Kasumi-1 (cell line): Measurements from ENCODE around the gene CEACAM5.
"Not testable (repeated sequence)": the region's sequence is repeated elsewhere in the genome, so short reads cannot be mapped to it uniquely, and the experiment has no call there.

Experiments
- DNase-seq, 2 experiments: peaks; one replicate each; lab custom pipeline; 2025; lab: John Stamatoyannopoulos, UW

CEACAM5 gene

GRCh38 chr19:41740415-41741243 lies 32.2 kb downstream of the CEACAM5 start:
- no peak for DNase-seq

DNA sequence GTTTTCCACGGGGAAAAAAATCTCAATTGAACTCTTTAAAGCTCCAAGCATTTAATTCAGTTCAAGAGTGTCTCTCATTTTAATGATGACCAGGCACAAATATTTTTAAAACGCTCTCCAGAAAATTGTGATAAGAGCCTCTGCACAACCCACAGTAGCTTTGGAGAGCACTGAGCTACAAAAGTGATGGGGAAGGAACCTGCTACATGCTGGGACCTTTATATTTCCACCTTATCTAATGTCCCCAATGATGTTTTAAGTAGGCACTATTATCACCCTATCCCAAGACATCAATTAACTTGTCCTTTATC lies 32.8 kb downstream of the CEACAM5 start:
- no peak for DNase-seq

- no peak for DNase-seq
These were observed 36.4 kb downstream of the CEACAM5 start for GRCh38 chr19:41744850-41745249.

DNA sequence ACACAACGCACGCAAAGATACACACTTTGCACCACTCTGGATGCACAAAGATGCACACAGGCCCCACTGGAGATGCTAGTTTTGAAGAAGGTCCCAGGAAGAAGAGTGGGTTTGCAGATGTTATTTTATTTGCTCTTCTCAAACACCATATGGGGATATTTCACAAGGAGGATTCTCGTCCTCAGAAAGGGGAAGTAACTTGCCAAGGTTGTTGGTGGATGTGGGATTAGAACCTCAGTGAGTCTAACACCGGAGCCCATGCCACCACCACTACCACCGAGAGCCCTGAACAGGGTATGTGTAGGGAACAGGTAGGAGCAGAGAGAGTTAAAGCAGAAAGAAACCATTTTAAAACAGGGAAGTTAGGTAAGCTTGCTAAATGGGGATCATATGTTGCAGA lies 37.3 kb downstream of the CEACAM5 start:
- DNase-seq: peak; percentile 42 to 52

- DNase-seq: peak; percentile 76 to 87
These were observed 38.3 kb downstream of the CEACAM5 start for GRCh38 chr19:41746593-41747227.

GRCh38 chr19:41748012-41748411 lies 39.6 kb downstream of the CEACAM5 start:
- no peak for DNase-seq

GRCh38 chr19:41750248-41751134 lies 42.1 kb downstream of the CEACAM5 start:
- not testable (repeated sequence) for DNase-seq

GRCh38 chr19:41753159-41753558 lies 44.7 kb downstream of the CEACAM5 start:
- peak; percentile 45 to 67 for DNase-seq

DNA sequence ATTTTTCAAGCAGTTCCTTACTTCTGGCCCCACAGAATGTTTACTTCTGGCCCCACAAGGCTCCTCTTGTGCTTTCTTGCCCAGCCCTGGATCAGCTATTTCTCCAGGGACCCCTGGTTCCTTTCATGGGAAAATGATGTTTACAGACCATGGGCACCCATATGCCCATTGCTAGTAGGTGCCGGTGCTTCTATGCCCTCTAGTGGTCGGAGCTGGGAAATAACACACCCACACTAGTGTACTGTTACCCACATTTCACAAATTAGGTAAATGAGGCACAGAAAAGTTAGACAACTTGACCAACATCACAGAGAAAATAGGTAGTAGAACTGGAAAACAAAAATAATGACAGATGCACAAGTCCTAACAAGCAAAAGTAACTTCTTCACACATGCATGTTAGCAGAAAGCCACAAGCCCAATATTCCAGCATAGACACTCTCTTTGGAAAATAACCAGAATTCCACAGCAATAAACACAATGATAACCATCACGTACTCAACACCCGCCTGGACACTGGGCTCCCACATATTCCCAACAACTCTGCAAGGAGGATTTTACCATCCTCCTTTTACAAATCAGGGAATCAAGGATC lies 45.6 kb downstream of the CEACAM5 start:
- DNase-seq: peak; percentile 34 to 50

DNA sequence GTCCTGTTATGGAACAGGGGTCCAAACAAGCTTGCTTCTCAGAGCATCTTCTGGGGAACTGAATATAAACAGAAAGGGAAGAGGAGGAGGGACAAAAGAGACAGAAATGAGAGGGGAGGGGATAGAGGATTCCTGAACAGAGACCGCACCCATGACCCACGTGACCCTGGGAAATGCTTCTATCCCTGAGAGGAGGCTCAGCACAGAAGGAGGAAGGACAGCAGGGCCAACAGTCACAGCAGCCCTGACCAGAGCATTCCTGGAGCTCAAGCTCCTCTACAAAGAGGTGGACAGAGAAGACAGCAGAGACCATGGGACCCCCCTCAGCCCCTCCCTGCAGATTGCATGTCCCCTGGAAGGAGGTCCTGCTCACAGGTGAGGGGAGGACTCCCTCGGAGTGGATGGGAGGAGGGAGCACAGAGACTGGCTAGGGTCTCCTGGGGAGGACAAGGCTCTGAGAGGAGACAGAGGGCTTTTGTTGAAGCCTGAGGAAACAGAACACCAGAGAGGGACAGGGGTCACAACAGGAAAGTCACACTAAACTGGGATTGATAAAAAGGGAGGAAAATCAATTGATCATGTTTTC lies 47.0 kb downstream of the CEACAM5 start, which contains the start of gene CEACAM6:
Gene CEACAM6 (plus strand): TSS at position 203 of the 586 bp plus-strand sequence. CDS start 109 bp downstream, at position 312.
- no peak for DNase-seq

- DNase-seq: no peak
These were observed 50.4 kb downstream of the CEACAM5 start for GRCh38 chr19:41758846-41759245.

GRCh38 chr19:41767115-41767514 lies 58.7 kb downstream of the CEACAM5 start:
- no peak for DNase-seq

DNA sequence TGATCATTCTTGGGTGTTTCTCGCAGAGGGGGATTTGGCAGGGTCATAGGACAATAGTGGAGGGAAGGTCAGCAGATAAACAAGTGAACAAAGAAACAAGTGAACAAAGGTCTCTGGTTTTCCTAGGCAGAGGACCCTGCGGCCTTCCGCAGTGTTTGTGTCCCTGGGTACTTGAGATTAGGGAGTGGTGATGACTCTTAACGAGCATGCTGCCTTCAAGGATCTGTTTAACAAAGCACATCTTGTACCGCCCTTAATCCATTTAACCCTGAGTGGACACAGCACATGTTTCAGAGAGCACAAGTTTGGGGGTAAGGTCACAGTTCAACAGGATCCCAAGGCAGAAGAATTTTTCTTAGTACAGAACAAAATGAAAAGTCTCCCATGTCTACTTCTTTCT lies 59.7 kb downstream of the CEACAM5 start:
- not testable (repeated sequence) for DNase-seq

- no peak for DNase-seq
These were observed 61.2 kb downstream of the CEACAM5 start for GRCh38 chr19:41769608-41770007.

DNA sequence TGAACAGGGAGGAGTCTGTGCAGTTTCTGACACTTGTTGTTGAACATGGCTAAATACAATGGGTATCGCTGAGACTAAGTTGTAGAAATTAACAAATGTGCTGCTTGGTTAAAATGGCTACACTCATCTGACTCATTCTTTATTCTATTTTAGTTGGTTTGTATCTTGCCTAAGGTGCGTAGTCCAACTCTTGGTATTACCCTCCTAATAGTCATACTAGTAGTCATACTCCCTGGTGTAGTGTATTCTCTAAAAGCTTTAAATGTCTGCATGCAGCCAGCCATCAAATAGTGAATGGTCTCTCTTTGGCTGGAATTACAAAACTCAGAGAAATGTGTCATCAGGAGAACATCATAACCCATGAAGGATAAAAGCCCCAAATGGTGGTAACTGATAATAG lies 63.0 kb downstream of the CEACAM5 start:
- no peak for DNase-seq

- no peak for DNase-seq
These were observed 66.1 kb downstream of the CEACAM5 start for GRCh38 chr19:41774515-41774980.

GRCh38 chr19:41776700-41777099 lies 68.3 kb downstream of the CEACAM5 start:
- no peak for DNase-seq
